ENCODE measurements around the gene MPST.

- TF ChIP-seq MYC (IDR thresholded peaks at IDR 0.05; ENCODE audit: low read depth, low read length) (no peak), CTCF (IDR thresholded peaks at IDR 0.05; ENCODE audit: low read depth, low read length) (no peak), MAX (IDR thresholded peaks at IDR 0.05; ENCODE audit: low read depth, low read length) (no peak), POLR2A (IDR thresholded peaks at IDR 0.05; ENCODE audit: extremely low read depth, insufficient read length) (no peak)
Measured at GRCh38 chr22:37008365-37008764, 11.2 kb upstream of the MPST start.

All from NB4 (cell line).